ENCODE data around the gene TADA2A.

DNA sequence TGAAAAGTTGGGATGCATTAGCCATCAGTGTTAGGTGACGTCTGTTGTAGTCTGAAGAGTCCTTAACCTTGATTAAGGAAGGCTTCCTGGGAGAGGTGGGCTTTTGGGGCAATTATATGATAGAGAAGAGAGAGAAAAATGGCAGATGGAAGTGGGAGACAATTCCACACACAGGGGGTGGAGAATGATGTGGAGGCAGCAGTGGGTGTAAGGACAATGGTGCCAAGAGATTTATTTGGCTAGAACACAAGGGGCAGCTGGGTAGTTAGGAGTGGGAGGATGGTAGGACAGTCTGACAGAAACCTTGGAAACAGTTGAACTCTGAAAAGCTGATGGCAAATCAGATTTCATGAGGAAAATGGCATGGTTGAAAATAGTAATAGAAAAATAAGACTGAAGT, 72.3 kb downstream of the TADA2A start:
- TF ChIP-seq, protein P1, sequence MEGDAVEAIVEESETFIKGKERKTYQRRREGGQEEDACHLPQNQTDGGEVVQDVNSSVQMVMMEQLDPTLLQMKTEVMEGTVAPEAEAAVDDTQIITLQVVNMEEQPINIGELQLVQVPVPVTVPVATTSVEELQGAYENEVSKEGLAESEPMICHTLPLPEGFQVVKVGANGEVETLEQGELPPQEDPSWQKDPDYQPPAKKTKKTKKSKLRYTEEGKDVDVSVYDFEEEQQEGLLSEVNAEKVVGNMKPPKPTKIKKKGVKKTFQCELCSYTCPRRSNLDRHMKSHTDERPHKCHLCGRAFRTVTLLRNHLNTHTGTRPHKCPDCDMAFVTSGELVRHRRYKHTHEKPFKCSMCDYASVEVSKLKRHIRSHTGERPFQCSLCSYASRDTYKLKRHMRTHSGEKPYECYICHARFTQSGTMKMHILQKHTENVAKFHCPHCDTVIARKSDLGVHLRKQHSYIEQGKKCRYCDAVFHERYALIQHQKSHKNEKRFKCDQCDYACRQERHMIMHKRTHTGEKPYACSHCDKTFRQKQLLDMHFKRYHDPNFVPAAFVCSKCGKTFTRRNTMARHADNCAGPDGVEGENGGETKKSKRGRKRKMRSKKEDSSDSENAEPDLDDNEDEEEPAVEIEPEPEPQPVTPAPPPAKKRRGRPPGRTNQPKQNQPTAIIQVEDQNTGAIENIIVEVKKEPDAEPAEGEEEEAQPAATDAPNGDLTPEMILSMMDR (IDR thresholded peaks at IDR 0.05; ENCODE audit: control extremely low read depth in 1 of 3, insufficient read depth in 1 of 3, low read depth in 1 of 3, low read length in 3 of 3): no peak
- TF ChIP-seq YY1 (IDR thresholded peaks at IDR 0.05; ENCODE audit: low read depth, low read length) (no peak), POLR2AphosphoS5 (IDR thresholded peaks at IDR 0.05; ENCODE audit: low read depth, low read length) (no peak), BCL11A (IDR thresholded peaks at IDR 0.05; ENCODE audit: low read depth in 2 of 2, low read length in 2 of 2) (no peak), RAD21 (IDR thresholded peaks at IDR 0.05 in 1 of 2, conservative IDR thresholded peaks at IDR 0.05 in 1 of 2; ENCODE audit: low read depth in 2 of 2, low read length in 2 of 2) (no peak), CEBPB (IDR thresholded peaks at IDR 0.05; ENCODE audit: low read depth, low read length) (no peak), POLR2A (IDR thresholded peaks at IDR 0.05; ENCODE audit: control extremely low read depth in 1 of 2, low read depth in 2 of 2, low read length in 2 of 2) (no peak), HDAC2 (IDR thresholded peaks at IDR 0.05; ENCODE audit: borderline replicate concordance in 1 of 2, low read depth in 2 of 2, low read length in 2 of 2) (no peak), RFX5 (IDR thresholded peaks at IDR 0.05; ENCODE audit: borderline replicate concordance, low read depth, low read length) (no peak), CBX8 (IDR thresholded peaks at IDR 0.05; ENCODE audit: borderline replicate concordance, low read depth, low read length) (no peak), SUZ12 (IDR thresholded peaks at IDR 0.05; ENCODE audit: low read length) (no peak)
- TF ChIP-seq, protein P2, sequence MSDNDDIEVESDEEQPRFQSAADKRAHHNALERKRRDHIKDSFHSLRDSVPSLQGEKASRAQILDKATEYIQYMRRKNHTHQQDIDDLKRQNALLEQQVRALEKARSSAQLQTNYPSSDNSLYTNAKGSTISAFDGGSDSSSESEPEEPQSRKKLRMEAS (IDR thresholded peaks at IDR 0.05): no peak
- TF ChIP-seq, protein P3, sequence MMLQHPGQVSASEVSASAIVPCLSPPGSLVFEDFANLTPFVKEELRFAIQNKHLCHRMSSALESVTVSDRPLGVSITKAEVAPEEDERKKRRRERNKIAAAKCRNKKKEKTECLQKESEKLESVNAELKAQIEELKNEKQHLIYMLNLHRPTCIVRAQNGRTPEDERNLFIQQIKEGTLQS (IDR thresholded peaks at IDR 0.05; ENCODE audit: insufficient read depth, low read depth, low read length): no peak
